HepG2 (cell line): ENCODE data around the gene NRSN2. TPM values are rescaled to one million over a fixed set of nuclear protein-coding genes. Genes with fewer than 3 reads are reported as not detected.

Source experiments
- ATF4 ChIP-seq, 2 experiments: fragments of 450-650 bp in 1 of 2; sonication (generic) in 1 of 2; formaldehyde crosslinking; IDR thresholded peaks; 2 replicates each; pipeline versions ENCODE4 v1.5.0 to v1.8.0; 2020 to 2022; ENCODE audit warnings: mild to moderate bottlenecking in 1 of 2, missing genetic modification reagents in 1 of 2
- POGZ ChIP-seq: sonication (generic); formaldehyde crosslinking; IDR thresholded peaks from 2 replicates; pipeline ENCODE4 v1.4.0; 2020; ENCODE audit warnings: mild to moderate bottlenecking, missing genetic modification reagents
- SALL1 ChIP-seq: sonication (generic); formaldehyde crosslinking; IDR thresholded peaks from 2 replicates; pipeline ENCODE4 v1.8.0; 2022; ENCODE audit warnings: mild to moderate bottlenecking, missing genetic modification reagents
- TCF7L2 ChIP-seq: IDR thresholded peaks from 2 replicates; pipeline ENCODE4 v1.6.1; 2011; ENCODE audit warnings: mild to moderate bottlenecking, low read depth, low read length, moderate library complexity
- TRIM24 ChIP-seq: sonication (generic); formaldehyde crosslinking; IDR thresholded peaks from 2 replicates; pipeline ENCODE4 v1.8.0; 2022; ENCODE audit warnings: mild to moderate bottlenecking, missing genetic modification reagents
- ZFP36L1 ChIP-seq: sonication (generic); formaldehyde crosslinking; IDR thresholded peaks from 2 replicates; pipeline ENCODE4 v1.8.0; 2022; ENCODE audit warnings: mild to moderate bottlenecking, missing genetic modification reagents, moderate library complexity
- ZNF253 ChIP-seq: sonication (generic); formaldehyde crosslinking; IDR thresholded peaks from 2 replicates; pipeline ENCODE4 v1.8.0; 2022; ENCODE audit warnings: mild to moderate bottlenecking, missing genetic modification reagents, borderline replicate concordance
- ZNF296 ChIP-seq: sonication (generic); formaldehyde crosslinking; conservative IDR thresholded peaks from 2 replicates; pipeline ENCODE4 v1.5.0; 2020; ENCODE audit warnings: mild to moderate bottlenecking, missing genetic modification reagents
- ZNF747 ChIP-seq: sonication (generic); formaldehyde crosslinking; IDR thresholded peaks from 2 replicates; pipeline ENCODE4 v1.8.1; 2023; ENCODE audit warnings: missing genetic modification reagents, mild to moderate bottlenecking, borderline replicate concordance
- ZNF761 ChIP-seq: sonication (generic); formaldehyde crosslinking; conservative IDR thresholded peaks from 2 replicates; pipeline ENCODE4 v1.4.0; 2020; ENCODE audit warnings: mild to moderate bottlenecking, missing genetic modification reagents
- polyA plus RNA-seq, 8 experiments: library from polyadenylated mRNA; depleted of rRNA in 3 of 8; stranded (reverse) in 7 of 8; unstranded in 1 of 8; fragments of >200 nt; fragmentation: Illumina TruSeq in 4 of 8; extraction: Trizol in 4 of 8; gene quantifications; 2 replicates each; pipeline versions ENCODE4 v1.2.1 to v1.2.3, GENCODE V29; 2011 to 2016; ENCODE audit warnings: low read depth in 4 of 8, missing spikeins in 1 of 8, mixed read lengths in 1 of 8; ENCODE audit not compliant: insufficient read depth in 1 of 8
- total RNA-seq, 5 experiments: library from RNA; depleted of rRNA; stranded (reverse); fragments of >200 nt; fragmentation: Illumina TruSeq; extraction: Trizol; gene quantifications; 2 replicates each; pipeline ENCODE4 v1.2.3, GENCODE V29; 2016; ENCODE audit warnings: low read depth in 1 of 5
- TF ChIP-seq, protein P1 (sequence below): sonication (generic); IDR thresholded peaks from 2 replicates; pipeline ENCODE4 v1.6.1; 2016; ENCODE audit warnings: low read depth, borderline replicate concordance
- TF ChIP-seq, protein P2 (sequence below): sonication (generic); formaldehyde crosslinking; conservative IDR thresholded peaks from 2 replicates; pipeline ENCODE4 v1.4.0; 2020; ENCODE audit warnings: missing genetic modification reagents
- TF ChIP-seq, protein P3 (sequence below): sonication (generic); formaldehyde crosslinking; IDR thresholded peaks from 2 replicates; pipeline ENCODE4 v1.4.0; 2020; ENCODE audit warnings: mild to moderate bottlenecking, missing genetic modification reagents, borderline replicate concordance
- TF ChIP-seq, protein P4 (sequence below): sonication (generic); formaldehyde crosslinking; IDR thresholded peaks from 2 replicates; pipeline ENCODE4 v1.5.1; 2020; ENCODE audit warnings: mild to moderate bottlenecking, missing genetic modification reagents, borderline replicate concordance

NRSN2 gene
- total and polyA plus RNA-seq, 2 of the 13 experiments (the other 11 are each of a cell fraction or from before 2014, with no cell fraction given) = 32.3 to 49.4 TPM

DNA sequence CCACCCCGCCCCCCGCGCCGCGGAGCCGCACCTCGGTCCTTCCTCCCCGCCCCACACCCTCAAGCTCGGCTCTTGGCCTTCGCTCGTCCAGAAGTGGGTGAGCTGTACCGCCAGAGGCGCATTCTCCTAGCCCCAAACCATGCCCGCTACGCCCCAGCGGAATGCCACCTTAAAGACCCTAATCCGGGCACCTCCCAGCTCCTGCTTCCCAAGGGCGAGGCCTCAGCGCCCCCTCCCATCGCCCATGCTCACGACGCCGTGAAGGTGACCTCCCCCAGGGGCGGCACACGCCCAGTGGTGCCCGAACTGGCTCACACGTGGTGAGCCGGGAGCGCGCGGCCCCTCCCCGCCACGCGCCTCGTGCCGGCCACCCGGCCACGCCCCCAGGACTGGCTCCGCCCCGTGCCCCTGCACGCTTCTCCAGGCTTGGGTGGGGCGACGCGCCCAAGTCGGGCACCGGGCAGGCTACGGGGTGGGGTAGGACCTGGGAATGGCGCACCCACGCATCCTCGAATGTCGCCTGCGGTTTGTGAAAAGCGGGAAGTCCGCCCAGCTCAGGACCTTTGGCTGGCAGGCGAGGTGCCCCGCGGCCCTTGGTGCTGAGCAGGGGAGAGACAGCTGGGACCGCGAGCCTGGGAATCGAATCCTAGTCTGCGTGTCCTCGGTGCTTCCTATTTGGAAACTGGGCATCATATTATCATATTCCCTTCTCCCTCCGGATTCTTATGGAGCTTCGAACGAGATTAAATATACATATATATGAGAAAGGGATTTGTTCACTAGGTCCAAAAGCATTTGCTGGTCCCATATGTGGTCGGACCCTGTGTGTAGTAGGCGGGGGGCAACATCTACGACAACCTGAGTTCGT lies 22.5 kb upstream of the NRSN2 start (continued):
- TF ChIP-seq, protein P1, sequence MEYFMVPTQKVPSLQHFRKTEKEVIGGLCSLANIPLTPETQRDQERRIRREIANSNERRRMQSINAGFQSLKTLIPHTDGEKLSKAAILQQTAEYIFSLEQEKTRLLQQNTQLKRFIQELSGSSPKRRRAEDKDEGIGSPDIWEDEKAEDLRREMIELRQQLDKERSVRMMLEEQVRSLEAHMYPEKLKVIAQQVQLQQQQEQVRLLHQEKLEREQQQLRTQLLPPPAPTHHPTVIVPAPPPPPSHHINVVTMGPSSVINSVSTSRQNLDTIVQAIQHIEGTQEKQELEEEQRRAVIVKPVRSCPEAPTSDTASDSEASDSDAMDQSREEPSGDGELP = peak; percentile 69; the same call in 1 of the 2 replicates
- TF ChIP-seq ZNF761 (peak; percentile 98), ZNF253 (CRISPR knock-in tag) (peak; percentile 94; the same call in 1 of the 2 replicates), POGZ (CRISPR knock-in tag) (peak; percentile 77; the same call in 1 of the 2 replicates), TRIM24 (CRISPR knock-in tag) (peak; percentile 23; the same call in 1 of the 2 replicates), ZNF747 (CRISPR knock-in tag) (peak; percentile 96), SALL1 (peak; percentile 98), ATF4 (CRISPR knock-in tag; IDR thresholded peaks at IDR 0.05) (peak in 1 of 2 experiments; percentile 86; a peak in 2 of 4 replicates), TCF7L2 (no peak), ZNF296 (peak; percentile 73; the same call in 1 of the 2 replicates), ZFP36L1 (peak; percentile 94)
- TF ChIP-seq, protein P2, sequence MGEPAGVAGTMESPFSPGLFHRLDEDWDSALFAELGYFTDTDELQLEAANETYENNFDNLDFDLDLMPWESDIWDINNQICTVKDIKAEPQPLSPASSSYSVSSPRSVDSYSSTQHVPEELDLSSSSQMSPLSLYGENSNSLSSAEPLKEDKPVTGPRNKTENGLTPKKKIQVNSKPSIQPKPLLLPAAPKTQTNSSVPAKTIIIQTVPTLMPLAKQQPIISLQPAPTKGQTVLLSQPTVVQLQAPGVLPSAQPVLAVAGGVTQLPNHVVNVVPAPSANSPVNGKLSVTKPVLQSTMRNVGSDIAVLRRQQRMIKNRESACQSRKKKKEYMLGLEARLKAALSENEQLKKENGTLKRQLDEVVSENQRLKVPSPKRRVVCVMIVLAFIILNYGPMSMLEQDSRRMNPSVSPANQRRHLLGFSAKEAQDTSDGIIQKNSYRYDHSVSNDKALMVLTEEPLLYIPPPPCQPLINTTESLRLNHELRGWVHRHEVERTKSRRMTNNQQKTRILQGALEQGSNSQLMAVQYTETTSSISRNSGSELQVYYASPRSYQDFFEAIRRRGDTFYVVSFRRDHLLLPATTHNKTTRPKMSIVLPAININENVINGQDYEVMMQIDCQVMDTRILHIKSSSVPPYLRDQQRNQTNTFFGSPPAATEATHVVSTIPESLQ (CRISPR knock-in tag) = peak; percentile 57; the same call in 1 of the 2 replicates
- TF ChIP-seq, protein P3, sequence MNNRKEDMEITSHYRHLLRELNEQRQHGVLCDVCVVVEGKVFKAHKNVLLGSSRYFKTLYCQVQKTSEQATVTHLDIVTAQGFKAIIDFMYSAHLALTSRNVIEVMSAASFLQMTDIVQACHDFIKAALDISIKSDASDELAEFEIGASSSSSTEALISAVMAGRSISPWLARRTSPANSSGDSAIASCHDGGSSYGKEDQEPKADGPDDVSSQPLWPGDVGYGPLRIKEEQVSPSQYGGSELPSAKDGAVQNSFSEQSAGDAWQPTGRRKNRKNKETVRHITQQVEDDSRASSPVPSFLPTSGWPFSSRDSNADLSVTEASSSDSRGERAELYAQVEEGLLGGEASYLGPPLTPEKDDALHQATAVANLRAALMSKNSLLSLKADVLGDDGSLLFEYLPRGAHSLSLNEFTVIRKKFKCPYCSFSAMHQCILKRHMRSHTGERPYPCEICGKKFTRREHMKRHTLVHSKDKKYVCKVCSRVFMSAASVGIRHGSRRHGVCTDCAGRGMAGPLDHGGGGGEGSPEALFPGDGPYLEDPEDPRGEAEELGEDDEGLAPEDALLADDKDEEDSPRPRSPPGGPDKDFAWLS (CRISPR knock-in tag) = peak; percentile 92
- TF ChIP-seq, protein P4, sequence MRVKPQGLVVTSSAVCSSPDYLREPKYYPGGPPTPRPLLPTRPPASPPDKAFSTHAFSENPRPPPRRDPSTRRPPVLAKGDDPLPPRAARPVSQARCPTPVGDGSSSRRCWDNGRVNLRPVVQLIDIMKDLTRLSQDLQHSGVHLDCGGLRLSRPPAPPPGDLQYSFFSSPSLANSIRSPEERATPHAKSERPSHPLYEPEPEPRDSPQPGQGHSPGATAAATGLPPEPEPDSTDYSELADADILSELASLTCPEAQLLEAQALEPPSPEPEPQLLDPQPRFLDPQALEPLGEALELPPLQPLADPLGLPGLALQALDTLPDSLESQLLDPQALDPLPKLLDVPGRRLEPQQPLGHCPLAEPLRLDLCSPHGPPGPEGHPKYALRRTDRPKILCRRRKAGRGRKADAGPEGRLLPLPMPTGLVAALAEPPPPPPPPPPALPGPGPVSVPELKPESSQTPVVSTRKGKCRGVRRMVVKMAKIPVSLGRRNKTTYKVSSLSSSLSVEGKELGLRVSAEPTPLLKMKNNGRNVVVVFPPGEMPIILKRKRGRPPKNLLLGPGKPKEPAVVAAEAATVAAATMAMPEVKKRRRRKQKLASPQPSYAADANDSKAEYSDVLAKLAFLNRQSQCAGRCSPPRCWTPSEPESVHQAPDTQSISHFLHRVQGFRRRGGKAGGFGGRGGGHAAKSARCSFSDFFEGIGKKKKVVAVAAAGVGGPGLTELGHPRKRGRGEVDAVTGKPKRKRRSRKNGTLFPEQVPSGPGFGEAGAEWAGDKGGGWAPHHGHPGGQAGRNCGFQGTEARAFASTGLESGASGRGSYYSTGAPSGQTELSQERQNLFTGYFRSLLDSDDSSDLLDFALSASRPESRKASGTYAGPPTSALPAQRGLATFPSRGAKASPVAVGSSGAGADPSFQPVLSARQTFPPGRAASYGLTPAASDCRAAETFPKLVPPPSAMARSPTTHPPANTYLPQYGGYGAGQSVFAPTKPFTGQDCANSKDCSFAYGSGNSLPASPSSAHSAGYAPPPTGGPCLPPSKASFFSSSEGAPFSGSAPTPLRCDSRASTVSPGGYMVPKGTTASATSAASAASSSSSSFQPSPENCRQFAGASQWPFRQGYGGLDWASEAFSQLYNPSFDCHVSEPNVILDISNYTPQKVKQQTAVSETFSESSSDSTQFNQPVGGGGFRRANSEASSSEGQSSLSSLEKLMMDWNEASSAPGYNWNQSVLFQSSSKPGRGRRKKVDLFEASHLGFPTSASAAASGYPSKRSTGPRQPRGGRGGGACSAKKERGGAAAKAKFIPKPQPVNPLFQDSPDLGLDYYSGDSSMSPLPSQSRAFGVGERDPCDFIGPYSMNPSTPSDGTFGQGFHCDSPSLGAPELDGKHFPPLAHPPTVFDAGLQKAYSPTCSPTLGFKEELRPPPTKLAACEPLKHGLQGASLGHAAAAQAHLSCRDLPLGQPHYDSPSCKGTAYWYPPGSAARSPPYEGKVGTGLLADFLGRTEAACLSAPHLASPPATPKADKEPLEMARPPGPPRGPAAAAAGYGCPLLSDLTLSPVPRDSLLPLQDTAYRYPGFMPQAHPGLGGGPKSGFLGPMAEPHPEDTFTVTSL (CRISPR knock-in tag) = no peak
